Measurements from ENCODE around the gene UBIAD1.

GRCh38 chr1:11279630-11280029, 6.6 kb downstream of the UBIAD1 start:
- TF ChIP-seq POLR2A (IDR thresholded peaks at IDR 0.05) (no peak), CTCF (IDR thresholded peaks at IDR 0.05) (no peak)

All from esophagus squamous epithelium (tissue), 4 donors.